Measurements from ENCODE around the gene LEMD2.

- TF ChIP-seq ZNF776 (tag by site-specific recombination; IDR thresholded peaks at IDR 0.05; ENCODE audit: borderline replicate concordance) (no peak), CTCF (tag by site-specific recombination; IDR thresholded peaks at IDR 0.05) (no peak), ZNF785 (tag by site-specific recombination; IDR thresholded peaks at IDR 0.05) (no peak)
Observed at GRCh38 chr6:33797626-33798342, 8.9 kb upstream of the LEMD2 start.

Data from HEK293 (cell line).